Spleen (tissue), 7 donors: Measurements from ENCODE around the gene BOK.

Experiments
- POLR2AphosphoS5 ChIP-seq, 3 donors: sonication (generic); formaldehyde crosslinking; IDR thresholded peaks; one replicate each; pipeline ENCODE4 v1.5.1; 2017; ENCODE audit warnings: antibody characterized with exemption in 3 of 3
- TF ChIP-seq, protein P1 (sequence below), 11 experiments: fragments of 200-600 bp in 7 of 11; fragments of 450-650 bp in 4 of 11; sonication (generic) in 4 of 11; IDR thresholded peaks in 8 of 11; conservative IDR thresholded peaks in 3 of 11; 1 replicate in 7 of 11; 2 replicates in 4 of 11; pipeline versions ENCODE4 v1.4.0 to v1.8.0; 2016 to 2021; ENCODE audit warnings: antibody characterized with exemption in 11 of 11, inconsistent platforms in 4 of 11, mild to moderate bottlenecking in 1 of 11
- donor health status: DM: no; HTN: no; CAD: no; lungs with moderate emphysema.
- donor health status: DM: no; HTN: no; CAD: no.
- donor health status: DM: no; HTN: no; CAD: no.

DNA sequence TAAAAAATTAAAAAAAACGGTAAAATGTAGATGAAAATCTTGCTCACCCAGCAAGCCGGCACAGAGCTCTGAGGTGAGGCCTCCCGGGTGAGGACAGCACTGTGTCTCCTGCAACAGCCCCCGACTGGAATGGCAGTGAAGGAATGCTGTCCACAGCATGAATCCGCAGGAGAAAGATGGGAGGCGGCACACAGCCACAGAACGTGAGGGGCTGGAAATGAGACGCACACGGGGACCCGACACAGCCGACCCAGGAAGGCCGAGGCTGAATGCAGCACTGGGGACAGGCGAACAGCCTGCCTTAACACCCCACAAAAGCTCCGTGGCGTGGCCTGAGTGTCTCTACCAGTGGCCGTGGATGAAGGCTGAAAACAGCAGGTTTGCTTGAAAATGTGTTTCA, 34.7 kb downstream of the BOK start:
- no peak for TF ChIP-seq POLR2AphosphoS5 (IDR thresholded peaks at IDR 0.05)
- TF ChIP-seq, protein P1, sequence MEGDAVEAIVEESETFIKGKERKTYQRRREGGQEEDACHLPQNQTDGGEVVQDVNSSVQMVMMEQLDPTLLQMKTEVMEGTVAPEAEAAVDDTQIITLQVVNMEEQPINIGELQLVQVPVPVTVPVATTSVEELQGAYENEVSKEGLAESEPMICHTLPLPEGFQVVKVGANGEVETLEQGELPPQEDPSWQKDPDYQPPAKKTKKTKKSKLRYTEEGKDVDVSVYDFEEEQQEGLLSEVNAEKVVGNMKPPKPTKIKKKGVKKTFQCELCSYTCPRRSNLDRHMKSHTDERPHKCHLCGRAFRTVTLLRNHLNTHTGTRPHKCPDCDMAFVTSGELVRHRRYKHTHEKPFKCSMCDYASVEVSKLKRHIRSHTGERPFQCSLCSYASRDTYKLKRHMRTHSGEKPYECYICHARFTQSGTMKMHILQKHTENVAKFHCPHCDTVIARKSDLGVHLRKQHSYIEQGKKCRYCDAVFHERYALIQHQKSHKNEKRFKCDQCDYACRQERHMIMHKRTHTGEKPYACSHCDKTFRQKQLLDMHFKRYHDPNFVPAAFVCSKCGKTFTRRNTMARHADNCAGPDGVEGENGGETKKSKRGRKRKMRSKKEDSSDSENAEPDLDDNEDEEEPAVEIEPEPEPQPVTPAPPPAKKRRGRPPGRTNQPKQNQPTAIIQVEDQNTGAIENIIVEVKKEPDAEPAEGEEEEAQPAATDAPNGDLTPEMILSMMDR (IDR thresholded peaks at IDR 0.05 in 8 of 11, conservative IDR thresholded peaks at IDR 0.05 in 3 of 11), result no peak
